NCI-H128 (cell line): ENCODE measurements around the gene PLXNA4.

Experiments
- DNase-seq: peaks from one replicate; lab custom pipeline; 2025; ENCODE audit not compliant: unreplicated experiment; lab: John Stamatoyannopoulos, UW

PLXNA4 gene

GRCh38 chr7:132536654-132537395 is 39.4 kb downstream of the PLXNA4 start:
- no peak for DNase-seq

GRCh38 chr7:132533916-132534315 is 42.4 kb downstream of the PLXNA4 start:
- DNase-seq = no peak

GRCh38 chr7:132532281-132532680 is 44.0 kb downstream of the PLXNA4 start:
- DNase-seq = no peak

GRCh38 chr7:132531562-132531961 is 44.7 kb downstream of the PLXNA4 start:
- DNase-seq = no peak

GRCh38 chr7:132528695-132529094 is 47.6 kb downstream of the PLXNA4 start:
- DNase-seq = no peak

GRCh38 chr7:132527467-132528410 is 48.5 kb downstream of the PLXNA4 start:
- no peak for DNase-seq

GRCh38 chr7:132526111-132526740 is 50.0 kb downstream of the PLXNA4 start:
- no peak for DNase-seq

- no peak for DNase-seq
Observed at GRCh38 chr7:132521423-132521822, 54.8 kb downstream of the PLXNA4 start.

- DNase-seq = no peak
Observed at GRCh38 chr7:132520591-132521280, 55.5 kb downstream of the PLXNA4 start.

- DNase-seq = no peak
Observed at GRCh38 chr7:132519936-132520335, 56.3 kb downstream of the PLXNA4 start.

- no peak for DNase-seq
Observed at GRCh38 chr7:132518839-132519173, 57.5 kb downstream of the PLXNA4 start.

- DNase-seq = no peak
Observed at GRCh38 chr7:132518102-132518838, 58.0 kb downstream of the PLXNA4 start.

- DNase-seq = no peak
Observed at GRCh38 chr7:132516042-132516840, 60.0 kb downstream of the PLXNA4 start.

- DNase-seq = no peak
Observed at GRCh38 chr7:132515181-132515580, 61.1 kb downstream of the PLXNA4 start.

- DNase-seq = no peak
Observed at GRCh38 chr7:132514430-132514829, 61.8 kb downstream of the PLXNA4 start.

- no peak for DNase-seq
Observed at GRCh38 chr7:132511921-132512320, 64.3 kb downstream of the PLXNA4 start.

GRCh38 chr7:132511387-132511786 is 64.9 kb downstream of the PLXNA4 start:
- no peak for DNase-seq

- no peak for DNase-seq
Observed at GRCh38 chr7:132509643-132510042, 66.6 kb downstream of the PLXNA4 start.

- DNase-seq = no peak
Observed at GRCh38 chr7:132508724-132509353, 67.4 kb downstream of the PLXNA4 start.
